ENCODE measurements around the gene PTPRD. TPM values are rescaled to one million over a fixed set of nuclear protein-coding genes. Genes with fewer than 3 reads are reported as not detected.

PTPRD gene
- total RNA-seq, 1 donor from 2014 or later, result 7.8 TPM

DNA sequence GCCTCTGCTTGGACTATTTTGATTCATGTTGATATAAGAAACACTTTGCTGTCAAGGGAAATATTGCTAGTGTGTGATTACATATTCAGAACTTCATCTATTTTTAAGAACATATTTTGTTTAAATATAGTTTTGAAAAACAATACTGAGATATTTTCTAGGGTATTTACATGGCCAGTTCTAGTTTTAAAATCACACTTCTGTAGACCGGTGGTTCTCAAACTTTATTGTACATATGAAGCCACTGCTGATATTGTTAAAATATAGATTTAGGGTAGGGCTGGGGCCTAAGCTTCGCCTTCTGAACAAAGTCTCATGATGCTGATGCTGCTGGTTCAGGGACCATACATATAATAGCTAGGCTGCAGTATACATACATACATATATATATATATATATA lies 1000.0 kb downstream of the PTPRD start:
- intact Hi-C loops (cut with DNase I), result no loop called here
- ATAC-seq (ENCODE audit: poor library complexity) (no peak), DNase-seq (no peak)

- DNase-seq (no peak), ATAC-seq (ENCODE audit: poor library complexity) (no peak)
- intact Hi-C loops (cut with DNase I), result no loop called here
Measured at GRCh38 chr9:9612270-9612669, 1000.5 kb downstream of the PTPRD start.

GRCh38 chr9:9605681-9606080 lies 1007.1 kb downstream of the PTPRD start:
- no peak for ATAC-seq (ENCODE audit: poor library complexity)
- no peak for DNase-seq
- intact Hi-C loops (cut with DNase I), result no loop called here

DNA sequence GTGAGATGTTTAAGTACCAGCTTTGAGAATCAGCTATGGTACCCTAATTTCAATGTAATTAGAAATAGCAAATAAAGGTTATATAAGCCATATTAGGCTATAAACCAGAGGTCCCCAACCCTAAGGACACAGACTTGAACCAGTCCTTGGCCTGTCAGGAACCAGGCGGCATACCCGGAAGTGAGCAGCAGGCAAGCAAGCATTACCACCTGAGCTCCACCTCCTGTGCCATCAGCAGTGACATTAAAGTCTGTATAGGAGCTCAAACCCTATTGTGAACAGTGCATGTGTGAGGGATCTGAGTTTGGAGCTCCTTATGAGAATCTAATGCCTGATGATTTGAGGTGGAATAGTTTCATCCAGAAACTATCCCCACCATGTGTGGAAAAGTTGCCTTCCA lies 1009.5 kb downstream of the PTPRD start:
- ATAC-seq (ENCODE audit: poor library complexity), result no peak
- no peak for DNase-seq
- intact Hi-C loops (cut with DNase I), result no loop called here

GRCh38 chr9:9598723-9599122 lies 1014.1 kb downstream of the PTPRD start:
- DNase-seq, result no peak
- ATAC-seq (ENCODE audit: poor library complexity), result no peak
- intact Hi-C loops (cut with DNase I), result no loop called here

DNA sequence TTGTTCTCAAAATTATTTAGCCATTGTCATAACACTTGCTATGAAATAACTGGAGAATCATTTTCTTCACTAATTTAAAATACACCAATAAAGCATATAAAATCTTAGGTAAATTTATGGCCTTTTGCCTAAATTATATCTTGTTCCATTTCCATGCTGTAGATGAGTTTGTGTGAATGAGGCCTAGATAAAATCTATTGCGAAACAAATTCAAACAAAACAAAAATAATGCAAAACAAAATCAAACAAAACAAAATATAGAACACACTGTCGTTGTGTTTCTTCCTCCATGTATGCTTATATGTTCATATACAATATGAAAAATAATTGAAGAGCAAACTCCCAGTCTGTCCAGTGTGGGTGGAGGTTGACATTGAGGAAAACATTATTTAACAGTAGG lies 1020.7 kb downstream of the PTPRD start:
- intact Hi-C loops (cut with DNase I), result no loop called here
- ATAC-seq (ENCODE audit: poor library complexity) (no peak), DNase-seq (no peak)

GRCh38 chr9:9585920-9586319 lies 1026.9 kb downstream of the PTPRD start:
- intact Hi-C loops (cut with DNase I), result no loop called here
- DNase-seq (no peak), ATAC-seq (ENCODE audit: poor library complexity) (no peak)

GRCh38 chr9:9574080-9574479 lies 1038.7 kb downstream of the PTPRD start:
- DNase-seq (no peak), ATAC-seq (ENCODE audit: poor library complexity) (no peak)
- intact Hi-C loops (cut with DNase I), result no loop called here

GRCh38 chr9:9565700-9566099 lies 1047.1 kb downstream of the PTPRD start:
- no peak for DNase-seq
- intact Hi-C loops (cut with DNase I), result no loop called here
- no peak for ATAC-seq (ENCODE audit: poor library complexity)

DNA sequence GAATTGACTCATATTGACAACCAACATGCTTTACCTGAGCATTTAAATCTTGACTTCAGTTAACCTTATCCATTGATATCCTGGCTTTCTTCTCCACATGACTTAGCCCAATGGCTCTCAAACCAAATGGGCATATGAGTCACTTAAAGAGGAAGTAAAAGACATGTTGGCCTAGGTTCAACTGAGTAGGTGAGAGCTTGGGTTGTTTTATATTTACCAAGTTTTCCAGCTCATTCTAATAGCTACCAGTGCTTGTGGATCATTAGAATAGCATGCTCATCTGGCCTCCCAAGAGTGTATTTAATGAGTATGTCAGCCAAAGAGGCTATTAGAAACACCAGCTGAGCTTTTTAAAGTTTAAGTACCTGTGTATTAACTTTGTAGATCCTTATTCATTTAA lies 1049.0 kb downstream of the PTPRD start:
- no peak for DNase-seq
- intact Hi-C loops (cut with DNase I), result no loop called here
- no peak for ATAC-seq (ENCODE audit: poor library complexity)

DNA sequence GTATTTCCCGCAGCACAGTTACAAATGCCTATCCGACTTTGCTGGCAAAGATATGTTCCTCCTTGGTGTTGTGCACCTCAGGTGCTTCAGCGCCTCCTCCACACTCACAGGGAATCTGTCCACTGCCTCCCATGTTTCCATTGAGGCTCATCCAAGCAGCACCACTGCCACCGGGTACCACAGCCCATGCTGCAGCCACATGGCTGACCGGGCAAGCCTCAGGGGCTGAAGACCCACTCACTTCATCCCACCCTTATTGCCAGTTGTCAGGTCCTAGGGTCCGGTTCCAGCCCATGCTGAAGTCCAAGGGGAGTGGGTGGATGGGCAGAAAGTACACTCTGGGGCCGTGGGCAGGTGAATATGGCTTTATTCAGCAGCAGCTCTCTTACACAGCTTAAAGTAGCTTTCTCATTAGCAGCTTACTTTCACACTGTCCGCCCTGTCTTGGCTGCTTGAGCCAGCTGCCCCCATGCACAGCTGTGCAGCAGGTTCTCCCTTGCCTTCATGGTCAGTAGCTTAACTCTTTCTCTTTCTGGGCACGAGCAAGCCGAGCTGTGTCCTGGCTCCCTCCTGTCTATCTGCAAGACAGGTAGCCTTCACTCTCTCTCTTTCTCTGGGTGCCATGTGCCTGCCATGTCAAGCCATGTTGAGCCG lies 1052.3 kb downstream of the PTPRD start:
- intact Hi-C loops (cut with DNase I), result no loop called here
- no peak for ATAC-seq (ENCODE audit: poor library complexity)
- DNase-seq, result no peak

GRCh38 chr9:9558907-9559306 lies 1053.9 kb downstream of the PTPRD start:
- no peak for ATAC-seq (ENCODE audit: poor library complexity)
- intact Hi-C loops (cut with DNase I), result no loop called here
- no peak for DNase-seq

GRCh38 chr9:9557804-9558334 lies 1054.9 kb downstream of the PTPRD start:
- DNase-seq, result no peak
- no peak for ATAC-seq (ENCODE audit: poor library complexity)
- intact Hi-C loops (cut with DNase I), result no loop called here

- DNase-seq (no peak), ATAC-seq (ENCODE audit: poor library complexity) (no peak)
- intact Hi-C loops (cut with DNase I), result no loop called here
Measured at GRCh38 chr9:9556865-9557803, 1055.7 kb downstream of the PTPRD start.

DNA sequence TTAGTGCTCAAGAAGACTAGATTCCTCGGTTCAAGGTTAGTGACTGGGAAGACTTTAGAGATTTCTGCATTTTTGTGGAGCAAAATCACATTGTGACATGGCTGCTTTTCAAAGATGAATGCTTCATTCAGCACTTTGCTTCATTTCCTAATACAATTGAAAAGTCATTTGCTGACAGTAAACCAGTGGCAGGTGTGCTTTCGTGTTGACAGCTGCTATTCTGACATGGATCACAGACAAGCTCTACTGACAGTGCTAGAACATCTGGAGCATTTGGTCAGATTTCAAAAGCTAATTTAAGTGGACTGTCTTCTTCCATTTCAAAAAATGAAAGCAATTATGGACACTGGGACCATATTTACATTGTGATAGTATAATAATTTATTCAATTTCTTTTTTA lies 1060.1 kb downstream of the PTPRD start:
- ATAC-seq (ENCODE audit: poor library complexity), result no peak
- intact Hi-C loops (cut with DNase I), result no loop called here
- no peak for DNase-seq

- DNase-seq (no peak), ATAC-seq (ENCODE audit: poor library complexity) (no peak)
- intact Hi-C loops (cut with DNase I), result no loop called here
Measured at GRCh38 chr9:9538766-9539165, 1074.0 kb downstream of the PTPRD start.

DNA sequence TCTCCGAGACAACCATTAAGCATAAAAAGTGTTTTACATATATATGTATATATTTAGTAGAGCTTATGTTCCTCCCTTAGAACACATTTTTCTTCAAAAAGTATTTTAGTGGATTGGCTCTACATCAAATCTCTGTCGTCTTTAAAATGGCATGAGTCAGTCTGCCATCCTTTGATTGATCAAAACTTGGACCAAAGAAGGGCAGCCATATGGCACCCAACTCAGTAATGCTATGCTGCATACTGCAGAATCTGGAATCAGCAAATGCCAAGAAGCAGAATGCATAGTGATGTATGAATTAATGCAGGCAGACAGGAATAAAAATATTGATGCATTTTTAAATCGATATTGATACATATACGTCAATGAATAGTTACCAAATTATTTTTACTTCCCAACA lies 1074.4 kb downstream of the PTPRD start:
- DNase-seq (no peak), ATAC-seq (ENCODE audit: poor library complexity) (no peak)
- intact Hi-C loops (cut with DNase I), result no loop called here

DNA sequence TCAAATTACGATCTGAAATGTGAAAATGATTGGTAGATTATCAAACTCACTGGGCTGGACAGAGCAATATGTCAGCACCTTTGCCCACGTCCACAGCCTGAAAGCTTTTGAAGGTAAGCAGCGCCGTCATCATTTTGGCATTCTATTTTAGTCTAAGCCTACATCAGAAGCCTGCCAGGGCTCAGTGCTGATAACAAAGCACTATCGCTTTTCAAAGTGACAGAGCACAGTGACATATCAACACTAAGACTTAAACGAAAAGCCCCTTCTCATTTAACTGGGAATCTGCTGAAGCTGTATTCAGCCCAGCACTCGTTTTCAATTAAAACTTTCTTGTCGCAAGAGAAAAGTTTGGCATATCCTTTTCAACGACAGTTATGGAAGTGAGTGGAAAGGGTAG lies 1076.3 kb downstream of the PTPRD start:
- intact Hi-C loops (cut with DNase I), result no loop called here
- ATAC-seq (ENCODE audit: poor library complexity), result no peak

GRCh38 chr9:9523476-9524139 lies 1089.2 kb downstream of the PTPRD start:
- ATAC-seq (ENCODE audit: poor library complexity), result no peak
- DNase-seq, result no peak
- intact Hi-C loops (cut with DNase I), result no loop called here

More for the DNA sequence above, 1076.3 kb downstream of the PTPRD start:
- DNase-seq, result no peak

Measured in Right ventricle myocardium superior (tissue), 1 donor.